Measurements from ENCODE around the gene WNT2.
"Not testable (repeated sequence)": the region's sequence is repeated elsewhere in the genome, so short reads cannot be mapped to it uniquely, and the experiment has no call there.

Gene WNT2

GRCh38 chr7:117251687-117252086 lies 71.2 kb downstream of the WNT2 start:
- DNase-seq = no peak

DNA sequence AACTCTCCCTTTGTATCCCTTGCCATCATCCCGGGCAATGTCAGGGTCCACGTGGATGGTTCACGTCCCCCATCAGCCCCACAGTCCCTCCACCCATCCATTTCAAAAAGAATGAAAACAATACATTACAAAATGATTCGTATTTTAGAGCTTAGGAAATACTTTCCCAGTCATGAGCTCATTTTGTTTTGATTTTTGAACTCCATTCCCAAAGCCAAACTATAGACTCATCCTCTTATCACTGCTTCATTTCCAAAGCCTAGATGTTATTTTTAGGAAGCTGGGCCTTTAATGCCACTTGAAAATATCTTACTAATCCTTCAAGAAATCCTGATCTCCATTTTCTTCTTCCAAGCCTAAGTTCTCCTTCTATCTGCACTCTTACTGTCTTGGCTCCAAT lies 72.1 kb downstream of the WNT2 start:
- DNase-seq = no peak

- DNase-seq = no peak
Measured at GRCh38 chr7:117250245-117250644, 72.6 kb downstream of the WNT2 start.

GRCh38 chr7:117249696-117250095 lies 73.2 kb downstream of the WNT2 start:
- DNase-seq = no peak

DNA sequence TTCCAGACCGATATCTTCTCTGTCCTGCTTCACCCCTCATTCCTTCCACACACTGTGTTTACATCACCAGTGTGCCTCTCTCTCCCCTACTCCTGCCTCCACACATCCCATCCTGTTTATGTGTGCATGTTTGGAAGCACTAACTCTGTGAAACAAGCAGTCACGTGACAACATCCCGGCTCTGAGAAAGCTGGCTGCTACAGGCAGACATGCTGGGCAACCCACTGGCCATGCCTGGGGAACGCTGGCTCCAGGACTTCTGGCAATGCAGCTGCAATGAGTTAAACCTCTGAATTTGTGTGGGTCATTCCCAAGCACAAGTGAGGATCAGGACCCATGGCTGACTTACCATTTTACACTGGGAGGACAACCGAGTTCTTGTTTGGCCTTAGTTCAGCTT lies 74.0 kb downstream of the WNT2 start:
- DNase-seq = no peak

GRCh38 chr7:117247809-117248208 lies 75.0 kb downstream of the WNT2 start:
- no peak for DNase-seq

DNA sequence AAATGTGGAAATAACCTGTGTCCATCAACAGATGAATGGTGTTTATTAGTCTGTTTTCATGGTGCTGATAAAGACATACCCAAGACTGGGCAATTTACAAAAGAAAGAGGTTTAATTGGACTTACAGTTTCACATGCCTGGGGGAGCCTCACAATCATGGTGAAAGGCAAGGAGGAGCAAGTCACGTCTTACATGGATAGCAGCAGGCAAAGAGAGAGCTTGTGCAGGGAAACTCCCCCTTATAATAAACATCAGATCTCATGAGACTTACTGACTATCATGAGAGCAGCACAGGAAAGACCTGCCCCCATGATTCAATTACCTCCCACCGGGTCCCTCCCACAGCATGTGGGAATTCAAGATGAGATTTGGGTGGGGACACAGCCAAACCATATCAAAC lies 77.2 kb downstream of the WNT2 start:
- not testable (repeated sequence) for DNase-seq

DNA sequence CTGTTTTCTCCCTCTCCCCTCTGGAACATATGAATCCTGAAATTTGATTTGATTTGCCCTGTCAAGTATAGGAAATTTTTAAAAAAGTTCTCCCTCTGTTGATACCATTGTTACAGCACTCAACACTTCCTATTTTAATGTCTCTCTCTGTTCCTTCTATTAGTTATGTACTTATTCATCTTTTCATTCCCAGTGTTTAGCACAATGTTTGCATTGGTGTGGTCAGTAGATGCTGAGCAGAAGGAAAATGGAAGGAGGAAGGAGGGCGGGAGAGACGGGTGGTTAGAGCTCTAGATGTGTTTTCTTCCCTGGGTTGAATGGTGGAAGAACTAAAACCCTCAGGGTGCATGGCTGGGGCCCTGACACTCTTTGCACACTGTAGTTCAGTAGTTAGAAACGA lies 79.5 kb downstream of the WNT2 start:
- DNase-seq = no peak

DNA sequence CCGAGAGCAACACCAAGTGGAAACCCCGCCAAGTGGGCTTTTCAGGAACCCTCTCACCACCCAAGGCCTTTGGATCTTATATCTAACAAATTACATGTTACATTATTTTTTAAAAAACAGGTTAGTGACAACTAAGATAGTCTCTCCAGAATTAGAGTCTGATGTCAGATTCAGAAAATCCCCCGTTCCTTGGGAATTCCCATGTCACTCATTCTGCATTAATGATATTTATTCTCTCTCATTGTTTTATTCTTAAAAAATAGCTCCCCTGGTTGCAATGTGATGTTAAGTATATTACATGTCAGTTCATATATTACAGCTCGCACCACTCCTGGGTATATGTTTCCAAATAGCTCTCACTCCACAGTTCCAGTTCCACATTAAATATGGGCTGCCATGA lies 81.8 kb downstream of the WNT2 start:
- DNase-seq = no peak

DNA sequence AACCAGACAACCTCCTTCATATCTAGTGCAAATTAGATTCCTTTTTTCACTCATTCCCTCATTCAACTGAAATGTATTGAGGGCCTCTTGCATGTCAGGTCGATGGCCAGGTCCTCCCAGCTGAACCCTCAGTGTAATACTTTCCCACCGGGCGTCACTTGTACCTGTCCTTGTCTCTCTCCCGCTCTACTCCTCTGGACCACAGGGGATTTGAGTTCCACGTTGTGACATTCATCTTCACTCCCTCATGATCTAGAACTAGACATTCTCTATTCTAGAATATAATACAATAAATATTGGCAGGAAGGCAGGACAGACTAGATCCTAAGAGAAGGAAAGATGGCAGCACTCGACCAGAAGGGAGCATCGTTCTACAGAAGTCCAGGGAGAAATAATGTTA lies 83.9 kb downstream of the WNT2 start:
- DNase-seq = no peak

GRCh38 chr7:117238472-117238871 lies 84.4 kb downstream of the WNT2 start:
- no peak for DNase-seq

- DNase-seq = no peak
Measured at GRCh38 chr7:117237646-117238045, 85.2 kb downstream of the WNT2 start.

- DNase-seq = no peak
Measured at GRCh38 chr7:117231047-117231359, 91.9 kb downstream of the WNT2 start.

- no peak for DNase-seq
Measured at GRCh38 chr7:117230276-117231046, 92.4 kb downstream of the WNT2 start.

- DNase-seq = no peak
Measured at GRCh38 chr7:117229350-117229749, 93.5 kb downstream of the WNT2 start.

GRCh38 chr7:117227091-117227490 lies 95.8 kb downstream of the WNT2 start:
- no peak for DNase-seq

DNA sequence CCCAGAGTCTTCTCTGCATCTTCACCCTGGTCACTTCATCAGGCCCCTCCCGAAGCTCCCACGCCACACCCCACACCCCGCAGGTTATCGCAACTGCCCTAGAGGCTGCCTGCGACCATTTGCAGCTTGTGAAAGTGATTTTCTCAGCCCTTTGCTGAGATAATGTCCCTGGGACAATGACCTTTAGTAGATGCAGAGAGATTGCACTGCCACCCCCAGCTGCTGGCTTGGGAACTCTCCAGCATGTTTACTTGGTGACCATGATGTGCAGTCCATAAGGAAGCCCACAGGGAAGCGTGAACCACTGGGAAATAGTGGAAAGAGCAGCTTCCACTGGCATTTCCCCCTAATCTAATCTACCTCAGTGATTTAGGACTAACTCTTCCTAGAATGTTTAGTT lies 97.3 kb downstream of the WNT2 start:
- no peak for DNase-seq

Measured in activated CD8-positive, alpha-beta memory T cell treated with anti-CD3 and anti-CD28 coated beads, Interleukin-2, amount 50 U/mL, for 48 hours (primary cell).